HepG2 (cell line): ENCODE results near the gene PLCB1. TPM values are rescaled to one million over a fixed set of nuclear protein-coding genes. Genes with fewer than 3 reads are reported as not detected.

Experiments used
- ATAC-seq: fragments of 200-7000 bp; cut with Tn5 transposase; 3 replicates; pipeline ENCODE4 v1.9.1; 2020; ENCODE audit warnings: mild to moderate bottlenecking, moderate library complexity
- BruUV-seq: library from RNA; stranded (reverse); fragments of 400-500 nt; replicated peaks from 2 replicates; lab custom pipeline; 2021; lab: Mats Ljungman, UMichigan
- CTCF ChIA-PET: fragments of 300-600 bp; formaldehyde crosslinking; extraction: SDS; loops from one replicate; lab custom pipeline; 2021; ENCODE audit warnings: low total read pairs, inconsistent platforms, low intra/inter-chr PET ratio; lab: Yijun Ruan, JAX
- POLR2A ChIA-PET: fragments of 350-600 bp; sonication (Branson Sonifier 250); formaldehyde crosslinking; loops from one replicate; lab custom pipeline; 2020; ENCODE audit warnings: antibody characterized with exemption, inconsistent platforms; lab: Yijun Ruan, JAX
- DNase-seq: peaks from one replicate; pipeline ENCODE4 v3.0.0-alpha.2; 2015; ENCODE audit warnings: low spot score
- FAIRE-seq: peaks from 3 replicates; lab custom pipeline; 2011; peaks lifted over from hg19 to GRCh38; lab: Jason Lieb, UNC
- H2AFZ ChIP-seq: one replicate; pipeline ENCODE4 v1.6.1; 2011; ENCODE audit warnings: low read length, inconsistent platforms
- H3K27ac ChIP-seq: fragments of 300-600 bp; 3 replicates; pipeline ENCODE4 v1.8.0; 2011; ENCODE audit warnings: mixed run types, mild to moderate bottlenecking, mixed read lengths, low read length, inconsistent platforms; ENCODE audit not compliant: insufficient read depth; ENCODE audit errors: extremely low read length
- H3K27me3 ChIP-seq, 2 experiments: fragments of 200-600 bp in 1 of 2; 2 replicates in 1 of 2; 3 replicates in 1 of 2; pipeline versions ENCODE4 v1.6.0 to v1.8.0; 2011; ENCODE audit warnings: low read length in 2 of 2, mild to moderate bottlenecking in 2 of 2, moderate library complexity in 2 of 2, inconsistent platforms in 1 of 2; ENCODE audit not compliant: insufficient read depth in 2 of 2, control insufficient read depth in 1 of 2
- H3K36me3 ChIP-seq, 2 experiments: fragments of 200-600 bp in 1 of 2; replicated peaks in 1 of 2; 2 replicates in 1 of 2; 3 replicates in 1 of 2; pipeline versions ENCODE4 v1.5.1 to v1.8.0; 2011; ENCODE audit warnings: low read length in 2 of 2, inconsistent platforms in 1 of 2; ENCODE audit not compliant: insufficient read depth in 2 of 2, control insufficient read depth in 1 of 2
- H3K4me1 ChIP-seq: 2 replicates; pipeline ENCODE4 v1.5.1; 2012; ENCODE audit warnings: low read length, inconsistent platforms; ENCODE audit not compliant: insufficient read depth
- H3K4me2 ChIP-seq: 2 replicates; pipeline ENCODE4 v1.6.0; 2011; ENCODE audit warnings: low read depth, low read length, inconsistent platforms
- H3K4me3 ChIP-seq, 3 experiments: fragments of 200-600 bp in 1 of 3; sonication (generic), shearing (Covaris generic) in 1 of 3; replicated peaks in 1 of 3; 2 replicates each; pipeline ENCODE4 v1.5.1; 2011 to 2016; ENCODE audit warnings: low read length in 3 of 3, inconsistent platforms in 2 of 3, low read depth in 2 of 3, mild to moderate bottlenecking in 2 of 3, control low read depth in 1 of 3, mixed read lengths in 1 of 3; ENCODE audit not compliant: insufficient read depth in 1 of 3
- H3K79me2 ChIP-seq: one replicate; pipeline ENCODE4 v1.6.1; 2011; ENCODE audit warnings: low read length, inconsistent platforms; ENCODE audit not compliant: insufficient read depth
- H3K9ac ChIP-seq: 2 replicates; pipeline ENCODE4 v1.6.0; 2011; ENCODE audit warnings: mild to moderate bottlenecking, low read depth, low read length, inconsistent platforms; ENCODE audit not compliant: insufficient read depth
- H3K9me3 ChIP-seq: 2 replicates; pipeline ENCODE4 v1.5.1; 2012; ENCODE audit warnings: mild to moderate bottlenecking, low read length
- H4K20me1 ChIP-seq: 2 replicates; pipeline ENCODE4 v1.6.0; 2011; ENCODE audit warnings: inconsistent platforms, mild to moderate bottlenecking, low read length, moderate library complexity; ENCODE audit not compliant: insufficient read depth
- AHR ChIP-seq: IDR thresholded peaks from 2 replicates; pipeline ENCODE4 v1.6.1; 2018; ENCODE audit warnings: missing genetic modification reagents, missing compliant biosample characterization
- ATAD3A ChIP-seq: sonication (generic); formaldehyde crosslinking; IDR thresholded peaks from 2 replicates; pipeline ENCODE4 v1.4.0; 2020; ENCODE audit warnings: missing genetic modification reagents
- BORCS8-MEF2B ChIP-seq: sonication (generic); formaldehyde crosslinking; IDR thresholded peaks from 2 replicates; pipeline ENCODE4 v1.8.0; 2022; ENCODE audit warnings: mild to moderate bottlenecking, missing genetic modification reagents
- CENPX ChIP-seq: sonication (generic); formaldehyde crosslinking; IDR thresholded peaks from 2 replicates; pipeline ENCODE4 v1.9.0; 2021; ENCODE audit warnings: mild to moderate bottlenecking, missing genetic modification reagents, moderate library complexity
- ELF3 ChIP-seq: IDR thresholded peaks from 2 replicates; pipeline ENCODE4 v1.6.1; 2016; ENCODE audit warnings: missing genetic modification reagents, missing compliant biosample characterization
- PHF20 ChIP-seq: sonication (generic); formaldehyde crosslinking; IDR thresholded peaks from 2 replicates; pipeline ENCODE4 v1.5.0; 2020; ENCODE audit warnings: mild to moderate bottlenecking, missing genetic modification reagents
- RFX1 ChIP-seq: fragments of 450-650 bp; IDR thresholded peaks from 2 replicates; pipeline ENCODE4 v1.6.1; 2017
- TAF1 ChIP-seq: sonication (generic); formaldehyde crosslinking; IDR thresholded peaks from 2 replicates; pipeline ENCODE4 v1.4.0; 2020; ENCODE audit warnings: missing genetic modification reagents
- TCF12 ChIP-seq, 2 experiments: fragments of 450-650 bp in 1 of 2; sonication (generic) in 1 of 2; formaldehyde crosslinking in 1 of 2; IDR thresholded peaks; 2 replicates each; pipeline versions ENCODE4 v1.6.1 to v1.8.0; 2017 to 2022; ENCODE audit warnings: antibody characterized with exemption in 1 of 2, mild to moderate bottlenecking in 1 of 2, missing genetic modification reagents in 1 of 2, moderate library complexity in 1 of 2
- ZNF644 ChIP-seq: IDR thresholded peaks from 2 replicates; pipeline ENCODE4 v1.6.1; 2016; ENCODE audit warnings: low read depth
- WGBS: methylation state at CpG from one replicate; pipeline ENCODE4 v1.1.6; 2017; ENCODE audit warnings: low lambda C conversion rate; 5-methylcytosine and 5-hydroxymethylcytosine counted together
- in situ Hi-C: cut with HindIII; loops from 2 replicates; pipeline ENCODE4 v1.10.0; 2017; ENCODE audit warnings: low pct_unique_long_range_greater_than_20kb; ENCODE audit not compliant: extremely low pct_ligation_motif_present
- intact Hi-C: fragments of 100-400 bp; cut with micrococcal nuclease; formaldehyde crosslinking; loops from one replicate; pipeline ENCODE4 v1.10.0; 2022; ENCODE audit not compliant: unreplicated experiment
- polyA plus RNA-seq, 8 experiments: library from polyadenylated mRNA; depleted of rRNA in 3 of 8; stranded (reverse) in 7 of 8; unstranded in 1 of 8; fragments of >200 nt; fragmentation: Illumina TruSeq in 4 of 8; extraction: Trizol in 4 of 8; gene quantifications; 2 replicates each; pipeline versions ENCODE4 v1.2.1 to v1.2.3, GENCODE V29; 2011 to 2016; ENCODE audit warnings: low read depth in 4 of 8, missing spikeins in 1 of 8, mixed read lengths in 1 of 8; ENCODE audit not compliant: insufficient read depth in 1 of 8
- total RNA-seq, 5 experiments: library from RNA; depleted of rRNA; stranded (reverse); fragments of >200 nt; fragmentation: Illumina TruSeq; extraction: Trizol; gene quantifications; 2 replicates each; pipeline ENCODE4 v1.2.3, GENCODE V29; 2016; ENCODE audit warnings: low read depth in 1 of 5
- TF ChIP-seq, protein P1 (sequence below): IDR thresholded peaks from 2 replicates; pipeline ENCODE4 v1.6.1; 2016; ENCODE audit warnings: low read depth
- TF ChIP-seq, protein P2 (sequence below): IDR thresholded peaks from 2 replicates; pipeline ENCODE4 v1.6.1; 2018; ENCODE audit warnings: missing genetic modification reagents, mild to moderate bottlenecking, missing compliant biosample characterization
- TF ChIP-seq, protein P3 (sequence below): sonication (generic); formaldehyde crosslinking; IDR thresholded peaks from 2 replicates; pipeline ENCODE4 v1.8.1; 2023; ENCODE audit warnings: mild to moderate bottlenecking, inconsistent platforms, moderate library complexity, missing genetic modification reagents, borderline replicate concordance
- TF ChIP-seq, protein P4 (sequence below): sonication (generic); formaldehyde crosslinking; IDR thresholded peaks from 2 replicates; pipeline ENCODE4 v1.5.0; 2020; ENCODE audit warnings: missing genetic modification reagents
- TF ChIP-seq, protein P5 (sequence below): sonication (generic); formaldehyde crosslinking; IDR thresholded peaks from 2 replicates; pipeline ENCODE4 v1.5.0; 2020; ENCODE audit warnings: mild to moderate bottlenecking, missing genetic modification reagents

The PLCB1 gene
- total and polyA plus RNA-seq, 2 of the 13 experiments (the other 11 are each of a cell fraction or from before 2014, with no cell fraction given), result 42.4 to 55.9 TPM

DNA sequence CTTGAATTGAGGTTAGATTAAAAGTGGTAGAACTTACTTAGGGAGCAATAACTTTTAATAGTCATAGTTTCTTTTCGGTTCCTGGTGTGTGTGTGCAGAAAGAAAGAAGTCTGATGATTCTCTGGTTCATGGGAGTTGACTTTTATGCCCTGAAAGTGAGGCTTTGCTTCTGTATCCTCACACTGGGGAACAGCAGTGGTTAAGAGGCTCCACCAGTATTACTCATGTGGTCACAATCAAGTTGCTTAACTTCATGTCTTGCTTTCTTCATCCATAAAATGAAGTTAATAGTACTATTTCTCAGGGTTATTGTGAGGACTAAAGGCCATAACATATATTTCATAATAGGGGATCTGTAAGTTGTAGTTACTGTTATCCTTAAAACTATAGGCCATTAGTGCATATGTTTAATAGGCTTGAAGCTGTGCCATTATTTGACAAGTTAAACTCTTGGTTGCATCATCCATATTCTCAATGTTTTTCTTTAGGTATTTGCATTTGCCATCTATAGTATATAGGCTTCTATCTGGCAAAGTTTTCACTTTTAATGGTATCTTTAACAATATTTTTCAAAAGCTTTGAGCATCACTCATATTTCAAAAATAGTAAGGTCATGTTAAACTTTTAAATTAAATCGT, 262.4 kb downstream of the PLCB1 start (continued):
- TF ChIP-seq PHF20 (CRISPR knock-in tag) (no peak), ZNF644 (CRISPR knock-in tag) (peak; percentile 64; the same call in 1 of the 2 replicates), CENPX (CRISPR knock-in tag) (no peak), ELF3 (CRISPR knock-in tag) (no peak), AHR (CRISPR knock-in tag) (no peak)
- TF ChIP-seq, protein P1, sequence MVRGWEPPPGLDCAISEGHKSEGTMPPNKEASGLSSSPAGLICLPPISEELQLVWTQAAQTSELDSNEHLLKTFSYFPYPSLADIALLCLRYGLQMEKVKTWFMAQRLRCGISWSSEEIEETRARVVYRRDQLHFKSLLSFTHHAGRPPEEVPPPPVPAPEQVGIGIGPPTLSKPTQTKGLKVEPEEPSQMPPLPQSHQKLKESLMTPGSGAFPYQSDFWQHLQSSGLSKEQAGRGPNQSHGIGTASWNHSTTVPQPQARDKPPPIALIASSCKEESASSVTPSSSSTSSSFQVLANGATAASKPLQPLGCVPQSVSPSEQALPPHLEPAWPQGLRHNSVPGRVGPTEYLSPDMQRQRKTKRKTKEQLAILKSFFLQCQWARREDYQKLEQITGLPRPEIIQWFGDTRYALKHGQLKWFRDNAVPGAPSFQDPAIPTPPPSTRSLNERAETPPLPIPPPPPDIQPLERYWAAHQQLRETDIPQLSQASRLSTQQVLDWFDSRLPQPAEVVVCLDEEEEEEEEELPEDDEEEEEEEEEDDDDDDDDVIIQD, result no peak
- TF ChIP-seq, protein P2, sequence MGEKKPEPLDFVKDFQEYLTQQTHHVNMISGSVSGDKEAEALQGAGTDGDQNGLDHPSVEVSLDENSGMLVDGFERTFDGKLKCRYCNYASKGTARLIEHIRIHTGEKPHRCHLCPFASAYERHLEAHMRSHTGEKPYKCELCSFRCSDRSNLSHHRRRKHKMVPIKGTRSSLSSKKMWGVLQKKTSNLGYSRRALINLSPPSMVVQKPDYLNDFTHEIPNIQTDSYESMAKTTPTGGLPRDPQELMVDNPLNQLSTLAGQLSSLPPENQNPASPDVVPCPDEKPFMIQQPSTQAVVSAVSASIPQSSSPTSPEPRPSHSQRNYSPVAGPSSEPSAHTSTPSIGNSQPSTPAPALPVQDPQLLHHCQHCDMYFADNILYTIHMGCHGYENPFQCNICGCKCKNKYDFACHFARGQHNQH (CRISPR knock-in tag), result no peak
- TF ChIP-seq, all 625 proteins: peak for 3

DNA sequence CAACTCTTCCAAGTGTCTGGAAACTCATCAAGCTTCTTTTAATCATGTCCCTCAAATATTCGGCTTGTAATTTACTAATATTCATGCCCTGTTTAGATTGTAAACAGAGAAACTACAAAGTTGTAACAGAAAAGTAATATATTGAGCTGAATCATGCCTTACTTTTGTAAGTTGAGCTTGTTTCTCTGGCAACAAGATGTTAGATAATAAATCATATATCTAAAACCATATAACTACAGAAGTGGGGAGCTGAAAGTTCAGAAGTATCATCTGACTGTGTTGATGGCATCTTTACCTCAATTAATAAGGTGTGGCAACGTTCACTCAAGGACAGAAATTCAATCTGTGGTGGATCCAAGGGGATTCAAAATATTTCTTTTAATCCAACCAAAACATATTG, 263.9 kb downstream of the PLCB1 start:
- FAIRE-seq, result no peak
- CTCF ChIA-PET, result no interaction called here
- in situ Hi-C loops, result no loop called here
- TF ChIP-seq TAF1 (CRISPR knock-in tag) (no peak), TCF12 (IDR thresholded peaks at IDR 0.05) (no peak), TCF12 (CRISPR knock-in tag; IDR thresholded peaks at IDR 0.05) (no peak), ATAD3A (CRISPR knock-in tag) (no peak), RFX1 (no peak), BORCS8-MEF2B (CRISPR knock-in tag) (no peak)
- TF ChIP-seq, protein P3, sequence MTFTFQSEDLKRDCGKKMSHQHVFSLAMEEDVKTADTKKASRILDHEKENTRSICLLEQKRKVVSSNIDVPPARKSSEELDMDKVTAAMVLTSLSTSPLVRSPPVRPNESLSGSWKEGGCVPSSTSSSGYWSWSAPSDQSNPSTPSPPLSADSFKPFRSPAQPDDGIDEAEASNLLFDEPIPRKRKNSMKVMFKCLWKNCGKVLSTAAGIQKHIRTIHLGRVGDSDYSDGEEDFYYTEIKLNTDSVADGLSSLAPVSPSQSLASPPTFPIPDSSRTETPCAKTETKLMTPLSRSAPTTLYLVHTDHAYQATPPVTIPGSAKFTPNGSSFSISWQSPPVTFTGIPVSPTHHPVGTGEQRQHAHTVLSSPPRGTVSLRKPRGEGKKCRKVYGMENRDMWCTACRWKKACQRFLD (CRISPR knock-in tag), result no peak
- TF ChIP-seq, protein P4, sequence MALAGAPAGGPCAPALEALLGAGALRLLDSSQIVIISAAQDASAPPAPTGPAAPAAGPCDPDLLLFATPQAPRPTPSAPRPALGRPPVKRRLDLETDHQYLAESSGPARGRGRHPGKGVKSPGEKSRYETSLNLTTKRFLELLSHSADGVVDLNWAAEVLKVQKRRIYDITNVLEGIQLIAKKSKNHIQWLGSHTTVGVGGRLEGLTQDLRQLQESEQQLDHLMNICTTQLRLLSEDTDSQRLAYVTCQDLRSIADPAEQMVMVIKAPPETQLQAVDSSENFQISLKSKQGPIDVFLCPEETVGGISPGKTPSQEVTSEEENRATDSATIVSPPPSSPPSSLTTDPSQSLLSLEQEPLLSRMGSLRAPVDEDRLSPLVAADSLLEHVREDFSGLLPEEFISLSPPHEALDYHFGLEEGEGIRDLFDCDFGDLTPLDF (CRISPR knock-in tag), result no peak
- TF ChIP-seq, protein P5, sequence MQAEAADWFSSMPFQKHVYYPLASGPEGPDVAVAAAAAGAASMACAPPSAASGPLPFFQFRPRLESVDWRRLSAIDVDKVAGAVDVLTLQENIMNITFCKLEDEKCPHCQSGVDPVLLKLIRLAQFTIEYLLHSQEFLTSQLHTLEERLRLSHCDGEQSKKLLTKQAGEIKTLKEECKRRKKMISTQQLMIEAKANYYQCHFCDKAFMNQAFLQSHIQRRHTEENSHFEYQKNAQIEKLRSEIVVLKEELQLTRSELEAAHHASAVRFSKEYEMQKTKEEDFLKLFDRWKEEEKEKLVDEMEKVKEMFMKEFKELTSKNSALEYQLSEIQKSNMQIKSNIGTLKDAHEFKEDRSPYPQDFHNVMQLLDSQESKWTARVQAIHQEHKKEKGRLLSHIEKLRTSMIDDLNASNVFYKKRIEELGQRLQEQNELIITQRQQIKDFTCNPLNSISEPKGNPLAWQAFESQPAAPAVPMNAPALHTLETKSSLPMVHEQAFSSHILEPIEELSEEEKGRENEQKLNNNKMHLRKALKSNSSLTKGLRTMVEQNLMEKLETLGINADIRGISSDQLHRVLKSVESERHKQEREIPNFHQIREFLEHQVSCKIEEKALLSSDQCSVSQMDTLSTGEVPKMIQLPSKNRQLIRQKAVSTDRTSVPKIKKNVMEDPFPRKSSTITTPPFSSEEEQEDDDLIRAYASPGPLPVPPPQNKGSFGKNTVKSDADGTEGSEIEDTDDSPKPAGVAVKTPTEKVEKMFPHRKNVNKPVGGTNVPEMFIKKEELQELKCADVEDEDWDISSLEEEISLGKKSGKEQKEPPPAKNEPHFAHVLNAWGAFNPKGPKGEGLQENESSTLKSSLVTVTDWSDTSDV (CRISPR knock-in tag), result no peak

More for the DNA sequence above, 263.9 kb downstream of the PLCB1 start:
- Histone ChIP-seq H3K4me3 (no peak overlapping the region), H4K20me1 (no peaks in the 10 kb centered on the region), H3K36me3 (no peaks in the 10 kb centered on the region), H3K27me3 (no peaks in the 10 kb centered on the region), H3K4me1 (peaks cover 24% of the 10 kb centered on the region), H3K9me3 (no peaks in the 10 kb centered on the region), H3K79me2 (peaks cover 5% of the 10 kb centered on the region), H2AFZ (no peak overlapping the region), H3K27ac (no peak overlapping the region), H3K9ac (no peak overlapping the region), H3K4me2 (no peak overlapping the region)
- 96% methylated on average over 2 of the region's 2 CpGs for WGBS
- ATAC-seq, result no peak
- no peak for DNase-seq
- POLR2A ChIA-PET, result no interaction called here
- no TSS peak for BruUV-seq
- intact Hi-C loops, result loop anchor here (2.0 kb wide), 1 partner anchor 19 kb away; no protein-coding TSS in a partner anchor
